UCSD-AML1 (cell line): ENCODE data around the gene PPIB.
"Not testable (repeated sequence)": the region's sequence is repeated elsewhere in the genome, so short reads cannot be mapped to it uniquely, and the experiment has no call there.

Experiments
- DNase-seq: peaks from one replicate; lab custom pipeline; 2025; ENCODE audit not compliant: unreplicated experiment; lab: John Stamatoyannopoulos, UW

The PPIB gene

DNA sequence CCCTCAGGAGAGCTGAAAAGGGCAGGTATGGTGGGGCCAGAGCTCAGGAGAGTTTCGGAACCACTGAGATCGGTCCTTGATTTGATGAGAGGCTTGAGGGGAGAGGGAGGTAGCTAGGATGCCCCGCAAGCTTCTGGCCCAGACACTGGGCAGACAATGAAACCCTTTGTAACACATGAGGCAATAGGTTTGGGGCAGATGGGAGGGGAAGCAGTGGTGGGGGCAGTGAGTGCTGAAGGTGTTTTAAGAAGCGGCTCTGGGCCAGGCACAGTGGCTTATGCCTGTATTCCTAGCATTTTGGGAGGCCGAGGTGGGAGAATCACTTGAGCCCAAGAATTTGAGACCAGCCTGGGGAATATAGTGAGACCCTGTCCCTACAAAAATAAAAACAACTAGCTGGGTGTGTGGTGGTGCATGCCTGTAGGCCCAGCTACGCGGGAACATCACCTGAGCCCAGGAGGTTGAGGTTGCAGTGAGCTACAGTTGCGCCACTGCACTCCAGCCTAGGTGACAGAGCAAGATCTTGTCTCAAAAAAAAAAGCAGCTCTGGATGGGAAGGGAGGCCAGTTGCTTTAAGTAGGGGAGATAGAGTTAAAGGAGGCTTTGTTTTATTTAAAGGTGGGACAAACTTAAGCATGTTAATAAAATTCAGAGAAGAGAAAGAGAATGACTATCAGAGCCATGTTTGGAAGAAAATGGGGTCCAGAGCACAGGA, 20.9 kb downstream of the PPIB start:
- DNase-seq = no peak

DNA sequence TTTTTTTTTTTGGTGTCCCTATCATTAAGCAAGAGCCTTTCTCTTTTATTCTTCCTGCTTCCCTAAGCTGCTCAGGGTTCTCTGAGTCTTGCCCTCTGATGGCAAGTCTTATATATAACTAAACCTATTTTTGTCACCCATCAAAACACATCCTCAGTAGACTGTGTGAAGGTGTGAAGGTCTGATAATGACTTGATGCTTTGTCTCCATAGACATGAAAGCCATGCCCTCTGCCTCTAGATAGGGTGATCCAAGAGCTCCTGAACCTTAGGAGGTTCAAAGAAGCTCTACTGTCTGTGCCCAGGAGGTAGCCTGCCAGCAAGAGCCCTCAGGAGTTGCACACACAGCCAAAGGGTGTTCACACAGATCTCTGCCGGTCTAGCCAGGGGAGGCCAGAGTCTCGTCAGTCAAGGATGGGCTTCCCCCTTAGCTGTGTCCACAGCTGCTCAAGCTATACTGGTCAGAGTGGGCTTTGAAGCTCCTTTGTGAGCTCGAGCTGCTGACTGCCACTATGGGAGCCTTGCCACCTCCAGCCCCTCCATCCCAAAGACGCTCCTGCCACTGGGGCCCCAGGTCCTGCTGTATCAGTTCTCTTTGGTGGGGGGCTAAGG, 24.4 kb downstream of the PPIB start:
- no peak for DNase-seq

DNA sequence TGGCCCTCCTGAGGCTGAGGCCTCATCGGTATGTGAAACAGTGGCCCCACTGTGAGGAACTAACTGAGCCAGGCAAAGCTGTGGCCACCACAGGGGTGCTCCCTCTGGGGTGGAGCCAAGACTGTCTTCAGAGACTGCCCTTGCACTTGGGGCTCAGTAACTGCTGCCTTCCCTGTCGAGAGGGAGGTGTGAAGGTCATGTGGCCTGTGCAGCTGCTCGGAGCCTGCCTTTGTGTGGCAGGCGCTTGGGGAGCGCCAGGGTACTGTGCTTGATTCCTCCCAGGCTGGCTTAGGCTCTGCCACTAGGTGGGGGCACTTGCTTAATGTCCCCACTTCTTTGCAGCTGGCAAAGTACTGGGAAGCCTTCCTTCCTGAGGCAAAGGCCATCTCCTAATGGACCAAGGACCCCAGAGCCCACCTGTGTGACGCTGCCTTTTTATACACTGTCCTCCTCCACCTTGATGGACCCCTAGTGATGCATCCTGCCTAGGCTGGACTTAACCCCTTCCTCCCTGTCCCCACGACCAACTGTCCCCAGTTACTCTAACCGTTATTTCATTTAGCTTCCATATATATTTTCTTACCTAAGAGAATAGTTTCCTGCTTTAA, 25.5 kb downstream of the PPIB start:
- no peak for DNase-seq

DNA sequence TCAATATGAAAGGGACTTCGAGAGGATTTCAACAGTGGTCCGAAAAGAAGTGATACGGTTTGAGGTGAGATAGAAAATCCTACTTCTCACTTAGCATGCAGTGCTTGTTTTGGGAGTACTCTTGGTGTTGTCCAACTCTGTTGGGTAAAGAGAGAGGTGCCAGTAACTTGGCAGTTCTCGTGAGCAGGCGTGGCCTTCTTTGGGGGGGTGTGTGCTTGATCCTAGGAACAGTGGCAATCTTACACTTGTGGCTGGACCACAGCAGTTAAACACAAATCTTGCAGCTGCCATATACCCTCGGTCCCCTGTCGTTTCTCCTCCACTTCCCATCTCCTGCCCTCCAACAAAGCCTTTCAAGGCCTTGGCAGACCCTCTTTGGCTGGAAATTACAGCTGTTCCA, 26.5 kb downstream of the PPIB start:
- DNase-seq = no peak

DNA sequence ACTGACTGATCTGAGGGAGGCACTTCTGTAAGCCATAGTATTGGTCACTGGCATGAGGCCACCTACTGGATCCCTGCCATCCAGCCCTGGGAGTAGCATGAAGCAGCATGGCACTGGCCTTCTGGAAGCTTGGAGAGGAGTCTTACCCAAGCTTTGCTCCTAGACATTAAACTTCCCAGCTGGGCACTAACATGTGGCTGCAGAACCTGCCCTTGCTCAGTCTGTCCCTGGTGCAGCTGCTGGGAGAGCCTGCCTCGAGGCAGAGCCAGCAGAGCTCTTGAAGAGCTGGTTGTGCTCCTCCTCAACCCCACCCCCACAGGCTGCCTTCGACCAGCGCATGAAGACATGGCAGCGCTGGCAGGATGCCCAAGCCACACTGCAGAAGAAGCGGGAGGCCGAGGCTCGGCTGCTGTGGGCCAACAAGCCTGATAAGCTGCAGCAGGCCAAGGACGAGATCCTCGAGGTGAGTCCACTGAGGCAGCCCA, 28.4 kb downstream of the PPIB start:
- no peak for DNase-seq

DNA sequence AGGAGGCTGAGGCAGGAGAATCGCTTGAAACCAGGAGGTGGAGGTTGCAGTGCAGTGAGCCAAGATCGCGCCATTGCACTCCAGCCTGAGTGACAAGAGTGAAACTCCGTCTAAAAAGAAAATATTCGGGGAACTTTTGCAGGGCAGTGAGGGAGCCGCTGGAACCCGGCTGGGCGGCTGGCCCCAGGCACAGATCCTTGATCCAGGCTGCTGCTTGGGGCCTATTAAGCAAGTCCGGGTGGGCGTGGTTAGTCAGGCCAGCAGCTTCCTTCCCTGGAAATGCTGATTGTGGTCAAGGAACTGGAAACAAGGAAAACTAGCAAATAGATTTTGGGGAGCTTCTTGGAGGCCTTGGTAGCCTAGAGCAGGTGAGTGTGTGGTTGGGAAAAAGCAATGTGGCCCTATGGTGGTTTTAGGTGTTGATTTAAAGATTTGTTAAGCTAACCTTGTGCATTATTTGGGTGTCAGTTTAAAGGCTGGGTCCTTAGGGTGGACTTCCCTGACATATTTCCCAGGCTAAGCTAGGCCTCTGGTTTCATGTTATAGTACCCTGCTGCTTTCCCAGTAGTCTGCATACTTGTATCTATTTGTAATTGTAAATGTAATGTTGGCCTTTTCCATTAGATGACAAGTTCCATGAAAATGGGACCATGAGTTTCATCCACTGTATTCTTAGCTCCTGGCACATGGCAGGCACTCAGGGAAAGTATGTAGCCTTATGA, 29.0 kb downstream of the PPIB start:
- no peak for DNase-seq

DNA sequence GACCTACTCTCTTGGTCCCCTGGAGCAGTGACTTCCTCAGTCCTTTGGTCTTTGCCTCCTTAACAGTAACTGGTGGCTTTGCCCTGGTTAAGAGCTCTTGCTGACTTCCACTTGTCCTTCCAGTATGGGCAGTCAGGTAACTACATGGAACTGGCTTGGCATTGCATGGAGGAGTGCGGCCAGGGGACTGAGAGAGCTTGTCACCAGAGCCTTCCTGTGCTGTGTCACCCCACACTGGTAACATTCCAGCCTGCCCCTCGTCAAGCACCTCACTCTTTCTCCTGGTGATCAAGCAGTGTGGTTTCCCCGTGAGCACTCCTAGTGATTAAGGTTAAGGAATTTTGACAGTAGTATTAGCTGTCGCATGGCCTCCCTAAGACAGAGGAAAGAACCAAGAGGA, 30.6 kb downstream of the PPIB start:
- no peak for DNase-seq

DNA sequence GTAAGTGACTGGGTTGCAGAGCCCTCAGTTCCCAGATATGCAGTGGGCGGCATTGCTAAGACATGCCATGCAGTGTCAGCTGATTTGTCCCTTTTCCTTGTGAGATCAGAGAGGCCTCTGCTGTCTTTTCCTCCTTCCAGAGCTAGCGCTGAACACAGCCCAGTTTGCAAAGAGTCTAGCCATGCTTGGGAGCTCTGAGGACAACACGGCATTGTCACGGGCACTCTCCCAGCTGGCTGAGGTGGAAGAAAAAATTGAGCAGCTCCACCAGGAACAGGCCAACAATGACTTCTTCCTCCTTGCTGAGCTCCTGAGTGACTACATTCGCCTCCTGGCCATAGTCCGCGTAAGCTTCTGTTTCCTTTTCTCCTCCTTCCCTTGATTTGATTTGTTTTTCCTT, 31.3 kb downstream of the PPIB start:
- no peak for DNase-seq

DNA sequence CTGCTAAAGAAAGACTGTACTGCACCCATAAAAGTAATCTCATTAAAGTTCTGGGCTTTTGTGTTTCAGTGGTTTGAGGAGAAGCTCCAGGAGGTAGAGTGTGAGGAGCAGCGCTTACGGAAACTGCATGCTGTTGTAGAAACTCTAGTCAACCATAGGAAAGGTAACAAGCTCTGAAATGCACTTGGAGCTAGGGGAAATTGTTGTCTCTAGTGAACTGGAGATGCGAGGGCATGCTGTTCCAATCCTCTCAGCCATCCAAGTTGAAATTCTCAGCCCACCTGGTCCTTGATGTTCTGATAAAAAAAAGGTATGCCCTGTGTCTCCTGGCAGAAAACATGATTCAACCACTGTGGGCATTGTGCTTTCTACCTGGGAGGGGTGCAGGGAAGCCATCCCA, 32.7 kb downstream of the PPIB start:
- DNase-seq = no peak

DNA sequence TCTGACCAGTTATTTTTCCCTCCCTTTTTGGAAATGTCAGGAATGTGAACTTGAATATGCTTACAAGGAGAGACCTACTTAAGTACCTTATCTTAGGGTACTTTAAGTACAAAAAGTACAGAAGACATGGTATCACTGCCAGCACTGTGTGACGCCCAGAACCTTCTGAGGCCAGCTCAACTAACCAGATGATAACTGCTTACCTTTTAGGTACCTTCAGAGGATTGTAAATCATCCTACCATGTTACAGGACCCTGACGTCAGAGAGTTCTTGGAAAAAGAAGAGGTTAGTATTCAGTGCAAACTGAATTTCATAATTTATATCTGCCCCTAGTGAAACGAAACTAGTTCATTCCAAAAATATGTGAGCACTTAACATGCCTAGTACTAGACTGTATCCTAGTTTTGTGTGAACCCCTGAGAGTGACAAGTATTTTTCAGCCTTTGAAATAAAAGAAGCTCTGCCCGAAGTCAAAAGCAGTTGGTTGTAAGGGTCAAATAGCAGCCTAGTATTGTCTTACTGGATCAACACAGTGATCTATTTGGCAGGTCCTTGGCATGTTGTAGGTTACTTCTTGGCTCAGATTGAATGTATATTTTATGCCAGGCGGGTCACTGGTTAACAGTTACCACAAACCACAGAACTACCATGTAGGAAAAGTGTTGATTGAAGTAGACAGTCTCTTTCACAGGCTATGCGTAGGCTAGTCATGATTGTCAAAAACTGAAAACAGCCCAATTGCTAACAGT, 35.1 kb downstream of the PPIB start:
- DNase-seq = no peak

DNA sequence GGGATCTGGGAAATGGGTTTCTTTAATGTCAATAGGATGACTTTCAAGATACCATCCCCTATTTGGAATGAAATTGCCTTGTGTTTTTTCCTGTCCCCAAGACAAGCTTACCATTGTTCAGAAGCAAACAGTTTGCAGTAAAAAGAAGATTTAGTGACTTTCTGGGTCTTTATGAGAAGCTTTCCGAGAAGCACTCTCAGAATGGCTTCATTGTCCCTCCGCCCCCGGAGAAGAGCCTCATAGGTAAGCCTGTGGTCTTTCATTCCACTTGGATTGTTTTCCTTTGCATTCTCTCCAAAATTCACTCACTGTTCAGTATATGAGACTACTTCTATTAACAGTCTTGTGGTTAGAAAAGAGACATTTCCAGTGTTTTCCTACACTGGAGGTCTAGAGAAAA, 36.8 kb downstream of the PPIB start:
- no peak for DNase-seq

DNA sequence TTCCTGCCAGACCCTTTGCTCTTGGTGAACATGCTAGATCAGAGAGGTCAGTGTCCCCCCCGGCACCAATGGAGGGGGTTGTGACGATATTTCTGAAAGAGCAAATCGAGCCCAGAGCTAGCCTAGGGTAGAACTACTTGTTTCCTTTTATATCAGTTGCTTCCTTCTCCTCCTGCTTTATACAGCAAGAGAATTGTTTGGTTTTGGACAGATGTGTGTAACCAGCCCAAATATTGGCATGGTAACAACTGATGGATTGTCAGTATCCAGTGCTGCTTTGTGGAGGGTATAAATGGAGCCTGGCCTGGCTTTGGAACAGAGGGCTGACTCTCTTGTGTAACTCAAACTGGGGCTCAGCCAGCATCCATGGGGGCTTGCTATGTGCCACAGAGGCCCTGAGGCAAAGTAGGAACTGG, 39.9 kb downstream of the PPIB start:
- no peak for DNase-seq

DNA sequence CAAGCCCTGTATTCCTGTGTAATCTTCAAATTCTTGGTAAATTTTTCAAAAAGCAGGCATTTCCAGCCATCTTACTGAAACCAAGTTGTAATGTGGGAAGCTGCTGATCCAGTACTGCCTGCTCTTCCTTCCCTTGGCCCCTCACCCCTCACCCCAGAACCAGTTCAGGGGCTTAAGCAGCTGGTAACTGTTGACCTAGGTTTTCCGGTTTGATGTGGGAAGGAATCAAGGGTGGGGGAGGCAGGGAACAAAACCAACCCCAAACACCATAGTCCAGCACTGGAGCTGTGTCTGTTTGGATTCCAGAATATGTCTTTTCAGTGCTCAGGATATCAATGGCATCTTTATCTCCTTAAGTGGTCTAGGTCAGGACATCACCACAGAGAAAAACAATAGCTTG, 40.4 kb downstream of the PPIB start:
- DNase-seq = no peak

DNA sequence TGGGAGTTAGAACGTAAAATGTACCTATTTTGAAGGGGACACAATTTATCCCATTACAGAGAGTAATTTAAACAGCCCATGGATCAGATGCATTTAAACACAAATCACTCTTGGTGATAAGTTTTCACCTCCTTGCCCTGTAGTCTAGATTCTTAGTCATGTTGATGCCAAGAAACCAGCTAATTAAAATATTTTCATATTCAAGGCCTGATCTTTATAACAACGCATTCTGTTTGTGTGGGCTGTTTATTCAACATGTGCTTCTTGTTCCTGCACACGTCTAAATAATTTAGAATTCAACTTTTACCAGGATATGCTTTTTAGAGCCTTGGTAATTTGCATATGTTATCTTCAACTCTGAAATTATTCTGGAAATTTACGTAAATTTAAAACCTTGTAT, 41.2 kb downstream of the PPIB start:
- no peak for DNase-seq

DNA sequence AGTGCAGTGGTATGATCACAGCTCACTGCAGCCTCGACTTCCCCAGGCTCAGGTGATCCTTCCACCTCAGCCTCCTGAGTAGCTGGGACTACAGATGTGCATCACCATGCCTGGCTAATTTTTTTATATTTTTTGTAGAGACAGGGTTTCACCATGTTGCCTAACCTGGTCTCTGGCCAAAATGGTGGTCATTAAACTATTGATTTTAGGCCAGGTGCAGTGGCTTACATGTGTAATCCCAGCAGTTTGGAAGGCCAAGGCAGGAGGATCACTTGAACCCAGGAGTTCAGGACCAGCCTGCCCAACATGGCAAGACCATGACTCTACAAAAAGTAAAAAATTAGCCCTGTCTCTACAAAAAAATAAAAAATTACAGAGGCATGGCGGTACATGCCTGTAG, 42.5 kb downstream of the PPIB start:
- DNase-seq = not testable (repeated sequence)

DNA sequence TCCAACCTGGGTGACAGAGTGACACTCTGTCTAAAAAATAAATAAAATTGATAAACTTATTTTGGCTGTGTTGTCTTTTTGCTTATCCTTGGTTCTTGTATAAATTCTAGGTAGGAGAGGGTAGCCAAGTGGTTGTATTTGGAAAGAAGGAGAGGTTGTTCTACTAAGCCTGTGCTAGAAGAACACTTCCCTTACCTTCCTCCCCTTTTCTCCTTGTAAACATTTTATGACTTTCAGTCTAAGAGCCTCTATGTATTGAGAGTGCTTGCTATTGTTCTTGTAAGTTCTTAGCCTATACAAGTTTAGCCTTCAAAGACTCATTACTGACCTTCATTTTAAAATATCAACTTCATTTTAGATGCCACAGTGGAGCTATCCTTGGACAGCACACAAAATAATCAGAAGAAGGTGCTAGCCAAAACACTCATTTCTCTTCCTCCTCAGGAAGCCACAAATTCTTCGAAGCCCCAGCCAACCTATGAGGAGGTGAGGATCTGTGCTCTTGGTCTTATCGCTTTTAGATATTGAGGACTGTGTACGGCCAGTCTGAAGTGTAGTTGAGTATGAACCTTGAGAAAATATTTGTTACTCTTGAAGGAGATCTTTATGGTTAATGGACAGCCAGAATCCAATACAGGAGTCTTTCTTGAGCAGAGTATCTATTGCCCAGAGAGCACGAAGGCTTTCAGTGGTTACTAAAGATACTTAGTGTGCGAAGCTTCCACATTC, 44.9 kb downstream of the PPIB start:
- DNase-seq = no peak

DNA sequence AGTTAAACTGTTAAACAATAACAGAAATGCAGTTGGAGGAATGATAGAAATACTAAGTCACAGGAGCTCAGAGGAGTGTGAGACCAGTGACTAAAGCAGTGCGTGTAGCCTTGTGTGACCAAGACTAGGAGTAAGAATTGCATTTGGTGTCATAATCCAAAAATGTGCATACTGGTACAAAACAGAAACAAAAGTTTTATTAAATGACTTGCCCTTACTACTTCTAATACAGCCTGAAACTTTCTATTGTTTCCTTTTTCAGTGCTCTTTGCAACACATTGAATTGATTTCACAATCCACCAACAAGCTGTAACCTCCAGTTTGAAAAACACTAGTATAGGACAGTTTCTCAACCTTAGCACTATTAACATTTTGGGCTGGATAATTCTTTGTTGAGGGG, 49.9 kb downstream of the PPIB start:
- no peak for DNase-seq

DNA sequence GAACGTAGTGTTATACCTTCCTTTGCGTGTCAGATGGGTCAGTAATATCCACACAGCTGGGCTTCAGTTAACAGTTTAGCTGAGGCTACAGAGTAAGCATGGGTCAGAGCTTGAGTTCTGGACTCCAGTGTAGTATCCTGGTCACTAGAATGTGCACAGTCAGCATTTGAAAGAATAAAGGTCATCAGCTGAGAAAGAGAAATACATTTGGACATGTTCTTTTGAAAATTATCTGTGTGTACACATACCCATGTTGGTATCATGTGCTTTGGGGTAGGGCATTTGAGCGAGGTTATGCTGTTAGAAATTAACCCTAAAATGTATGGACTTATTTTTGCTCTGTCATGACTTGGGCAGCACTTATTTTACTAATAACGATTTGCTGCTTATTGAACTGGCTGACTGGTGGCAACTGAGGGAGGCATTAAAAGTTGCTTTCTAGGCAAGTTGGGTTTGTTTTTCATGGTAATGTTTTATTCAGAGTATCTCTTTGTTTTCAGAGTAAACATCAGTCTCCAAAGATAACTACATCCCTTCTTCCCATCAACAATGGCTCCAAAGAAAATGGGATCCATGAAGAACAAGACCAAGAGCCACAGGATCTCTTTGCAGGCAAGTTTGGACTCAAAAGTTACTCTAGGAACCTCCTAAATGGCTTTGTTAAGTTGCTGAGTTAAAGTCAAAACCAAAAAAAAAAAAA, 50.6 kb downstream of the PPIB start:
- no peak for DNase-seq

DNA sequence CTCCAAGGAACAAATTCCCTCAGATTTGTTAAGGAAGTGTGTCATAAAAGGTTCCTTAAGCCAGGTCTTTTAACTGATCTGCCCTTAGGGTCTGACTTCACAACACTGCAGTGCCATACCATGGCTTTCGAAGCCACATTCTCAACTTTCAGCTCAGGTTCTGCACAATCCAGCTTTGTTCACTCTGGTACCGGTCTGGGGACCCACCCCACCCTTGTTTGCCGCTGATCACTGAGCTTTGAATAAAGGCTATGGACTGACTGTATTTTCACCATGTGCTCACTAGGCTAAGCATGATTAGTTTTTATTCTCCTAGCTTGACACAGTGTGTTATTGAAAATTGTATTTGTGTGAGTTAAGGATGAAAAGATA, 51.2 kb downstream of the PPIB start:
- DNase-seq = no peak
